ENCODE measurements around the gene ZFYVE27.

The ZFYVE27 gene

GRCh38 chr10:97744405-97745035, 7.6 kb downstream of the ZFYVE27 start:
- H3K36me3 Mint-ChIP-seq: peaks cover 57 to 65% of the 10 kb centered on the region in 2 donors
- ATAC-seq (replicated peaks): no peak
- H3K4me3 Mint-ChIP-seq: no peak overlapping the region
- no peak for DNase-seq
- no peaks in the 10 kb centered on the region for H3K27me3 Mint-ChIP-seq
- no peaks in the 10 kb centered on the region for H3K9me3 Mint-ChIP-seq
- H3K4me1 Mint-ChIP-seq: peaks cover 29 to 42% of the 10 kb centered on the region in 2 donors
- H3K27ac Mint-ChIP-seq: peak overlapping the region; percentile 3

GRCh38 chr10:97747573-97747972, 10.6 kb downstream of the ZFYVE27 start:
- DNase-seq (no peak), ATAC-seq (replicated peaks) (no peak)
- H3K4me3 Mint-ChIP-seq: no peak overlapping the region
- no peaks in the 10 kb centered on the region for H3K27me3 Mint-ChIP-seq
- no peak overlapping the region for H3K27ac Mint-ChIP-seq
- H3K36me3 Mint-ChIP-seq: peaks cover 49 to 67% of the 10 kb centered on the region in 2 donors
- H3K4me1 Mint-ChIP-seq: peaks cover 9 to 16% of the 10 kb centered on the region in 2 donors
- H3K9me3 Mint-ChIP-seq: no peaks in the 10 kb centered on the region

GRCh38 chr10:97748116-97748515, 11.2 kb downstream of the ZFYVE27 start:
- ATAC-seq (replicated peaks) (no peak), DNase-seq (no peak)
- H3K27me3 Mint-ChIP-seq: no peaks in the 10 kb centered on the region
- H3K4me1 Mint-ChIP-seq: peaks cover 6 to 11% of the 10 kb centered on the region in 2 donors
- H3K4me3 Mint-ChIP-seq: no peak overlapping the region
- H3K27ac Mint-ChIP-seq: no peak overlapping the region
- peaks cover 50 to 68% of the 10 kb centered on the region in 2 donors for H3K36me3 Mint-ChIP-seq
- no peaks in the 10 kb centered on the region for H3K9me3 Mint-ChIP-seq

- Mint-ChIP-seq H3K4me1 (no peaks in the 10 kb centered on the region), H3K36me3 (peaks cover 57 to 73% of the 10 kb centered on the region in 2 donors), H3K9me3 (no peaks in the 10 kb centered on the region), H3K4me3 (no peak overlapping the region), H3K27me3 (no peaks in the 10 kb centered on the region), H3K27ac (no peak overlapping the region)
- DNase-seq (no peak), ATAC-seq (replicated peaks) (no peak)
Measured at GRCh38 chr10:97752956-97753355, 16.0 kb downstream of the ZFYVE27 start.

GRCh38 chr10:97754726-97755125, 17.8 kb downstream of the ZFYVE27 start:
- no peak for ATAC-seq (replicated peaks)
- H3K4me3 Mint-ChIP-seq: no peak overlapping the region
- no peaks in the 10 kb centered on the region for H3K9me3 Mint-ChIP-seq
- H3K27me3 Mint-ChIP-seq: no peaks in the 10 kb centered on the region
- no peak for DNase-seq
- no peaks in the 10 kb centered on the region for H3K4me1 Mint-ChIP-seq
- peaks cover 55 to 68% of the 10 kb centered on the region in 2 donors for H3K36me3 Mint-ChIP-seq
- no peak overlapping the region for H3K27ac Mint-ChIP-seq

GRCh38 chr10:97755718-97756117, 18.8 kb downstream of the ZFYVE27 start:
- Mint-ChIP-seq H3K4me1 (no peaks in the 10 kb centered on the region), H3K9me3 (no peaks in the 10 kb centered on the region), H3K4me3 (no peak overlapping the region), H3K27me3 (no peaks in the 10 kb centered on the region), H3K36me3 (peaks cover 63 to 66% of the 10 kb centered on the region in 2 donors), H3K27ac (no peak overlapping the region)
- DNase-seq (no peak), ATAC-seq (replicated peaks) (no peak)

GRCh38 chr10:97757471-97757870, 20.5 kb downstream of the ZFYVE27 start:
- H3K27ac Mint-ChIP-seq: peak overlapping the region; percentile 69
- H3K27me3 Mint-ChIP-seq: no peaks in the 10 kb centered on the region
- no peak overlapping the region for H3K4me3 Mint-ChIP-seq
- ATAC-seq (replicated peaks): no peak
- DNase-seq: no peak
- H3K9me3 Mint-ChIP-seq: no peaks in the 10 kb centered on the region
- H3K4me1 Mint-ChIP-seq: no peaks in the 10 kb centered on the region
- peaks cover 67 to 70% of the 10 kb centered on the region in 2 donors for H3K36me3 Mint-ChIP-seq

GRCh38 chr10:97759158-97759887, 22.4 kb downstream of the ZFYVE27 start:
- no peaks in the 10 kb centered on the region for H3K9me3 Mint-ChIP-seq
- H3K27ac Mint-ChIP-seq: no peak overlapping the region
- peaks cover 54 to 58% of the 10 kb centered on the region in 2 donors for H3K36me3 Mint-ChIP-seq

GRCh38 chr10:97759946-97760345, 23.0 kb downstream of the ZFYVE27 start:
- Mint-ChIP-seq H3K4me1 (peaks cover 9 to 10% of the 10 kb centered on the region in 2 donors), H3K27ac (no peak overlapping the region), H3K9me3 (no peaks in the 10 kb centered on the region), H3K36me3 (peaks cover 54 to 55% of the 10 kb centered on the region in 2 donors), H3K4me3 (no peak overlapping the region), H3K27me3 (no peaks in the 10 kb centered on the region)
- DNase-seq (no peak), ATAC-seq (replicated peaks) (no peak)

More at GRCh38 chr10:97759158-97759887, 22.4 kb downstream of the ZFYVE27 start:
- ATAC-seq (replicated peaks) (peak; percentile 66 to 84), DNase-seq (no peak)
- Mint-ChIP-seq H3K27me3 (no peaks in the 10 kb centered on the region), H3K4me1 (peaks cover 3 to 4% of the 10 kb centered on the region in 2 donors), H3K4me3 (no peak overlapping the region)

- Mint-ChIP-seq H3K36me3 (peaks cover 50 to 51% of the 10 kb centered on the region in 2 donors), H3K4me1 (peaks cover 9 to 11% of the 10 kb centered on the region in 2 donors), H3K27me3 (no peaks in the 10 kb centered on the region), H3K27ac (no peak overlapping the region), H3K9me3 (no peaks in the 10 kb centered on the region), H3K4me3 (no peak overlapping the region)
- ATAC-seq (replicated peaks) (no peak), DNase-seq (no peak)
Measured at GRCh38 chr10:97760461-97761257, 23.7 kb downstream of the ZFYVE27 start.

- no peak for DNase-seq
- H3K9me3 Mint-ChIP-seq: no peaks in the 10 kb centered on the region
- H3K4me1 Mint-ChIP-seq: peaks cover 9 to 11% of the 10 kb centered on the region in 2 donors
- H3K4me3 Mint-ChIP-seq: no peak overlapping the region
- ATAC-seq (replicated peaks): no peak
- H3K36me3 Mint-ChIP-seq: peaks cover 50 to 53% of the 10 kb centered on the region in 2 donors
- H3K27ac Mint-ChIP-seq: no peak overlapping the region
- no peaks in the 10 kb centered on the region for H3K27me3 Mint-ChIP-seq
Measured at GRCh38 chr10:97761331-97761865, 24.5 kb downstream of the ZFYVE27 start.

GRCh38 chr10:97762056-97762455, 25.1 kb downstream of the ZFYVE27 start:
- H3K4me3 Mint-ChIP-seq: no peak overlapping the region
- ATAC-seq (replicated peaks) (no peak), DNase-seq (no peak)
- H3K4me1 Mint-ChIP-seq: peaks cover 9 to 11% of the 10 kb centered on the region in 2 donors
- no peaks in the 10 kb centered on the region for H3K9me3 Mint-ChIP-seq
- H3K36me3 Mint-ChIP-seq: peaks cover 44 to 50% of the 10 kb centered on the region in 2 donors
- no peak overlapping the region for H3K27ac Mint-ChIP-seq
- no peaks in the 10 kb centered on the region for H3K27me3 Mint-ChIP-seq

GRCh38 chr10:97762816-97763215, 25.9 kb downstream of the ZFYVE27 start:
- no peak overlapping the region for H3K4me3 Mint-ChIP-seq
- no peak for DNase-seq
- peaks cover 11% of the 10 kb centered on the region in 2 donors for H3K4me1 Mint-ChIP-seq
- no peak for ATAC-seq (replicated peaks)
- peaks cover 44 to 50% of the 10 kb centered on the region in 2 donors for H3K36me3 Mint-ChIP-seq
- no peak overlapping the region for H3K27ac Mint-ChIP-seq
- H3K9me3 Mint-ChIP-seq: no peaks in the 10 kb centered on the region
- no peaks in the 10 kb centered on the region for H3K27me3 Mint-ChIP-seq

- ATAC-seq (replicated peaks) (no peak), DNase-seq (no peak)
- Mint-ChIP-seq H3K4me3 (no peak overlapping the region), H3K36me3 (peaks cover 50 to 56% of the 10 kb centered on the region in 2 donors), H3K27ac (peak overlapping the region; percentile 16), H3K4me1 (peaks cover 11% of the 10 kb centered on the region in 2 donors), H3K9me3 (no peaks in the 10 kb centered on the region), H3K27me3 (peaks cover 0 to 4% of the 10 kb centered on the region in 2 donors)
Measured at GRCh38 chr10:97763411-97763810, 26.5 kb downstream of the ZFYVE27 start.

Data from stimulated activated naive B cell treated with anti-CD40 and anti-IgM and Interleukin-4, amounts not matched to agents 10 μg/mL and 1 μg/mL and 100 μg/mL, for 72 hours (primary cell).